SK-N-MC (cell line): ENCODE measurements around the gene OOSP3.
"Not testable (repeated sequence)": the region's sequence is repeated elsewhere in the genome, so short reads cannot be mapped to it uniquely, and the experiment has no call there.

ENCODE experiments used
- DNase-seq: peaks from one replicate; pipeline ENCODE4 v3.0.0-alpha.2; 2011; ENCODE audit warnings: low read depth, low spot score
- H3K27ac ChIP-seq: fragments of 200-600 bp; sonication (generic); 2 replicates; pipeline ENCODE4 v1.5.1; 2016; ENCODE audit warnings: mixed run types
- H3K36me3 ChIP-seq: fragments of 200-600 bp; sonication (generic); 2 replicates; pipeline ENCODE4 v1.6.1; 2017; ENCODE audit warnings: antibody characterized with exemption, low read length, mixed read lengths; ENCODE audit not compliant: insufficient read depth
- H3K4me3 ChIP-seq: fragments of 200-600 bp; sonication (generic); 2 replicates; pipeline ENCODE4 v1.5.1; 2016
- H3K9ac ChIP-seq: fragments of 200-600 bp; sonication (generic); 2 replicates; pipeline ENCODE4 v1.8.0; 2017; ENCODE audit warnings: mixed run types, mixed read lengths; ENCODE audit not compliant: insufficient read length
- H3K9me3 ChIP-seq: fragments of 200-600 bp; sonication (generic); 2 replicates; pipeline ENCODE4 v1.6.1; 2017; ENCODE audit warnings: low read depth, mild to moderate bottlenecking, antibody characterized with exemption, low read length, moderate library complexity, mixed read lengths
- EZH2 ChIP-seq: fragments of 200-600 bp; sonication (generic); IDR thresholded peaks from one replicate; pipeline ENCODE4 v1.6.1; 2017; ENCODE audit warnings: antibody characterized with exemption
- FOXP2 ChIP-seq: optimal IDR thresholded peaks from 2 replicates; pipeline ENCODE3; 2011; ENCODE audit warnings: mild to moderate bottlenecking, moderate library complexity; ENCODE audit not compliant: insufficient read depth; ENCODE audit errors: extremely low read length, control extremely low read depth
- POLR2AphosphoS5 ChIP-seq: IDR thresholded peaks from 2 replicates; pipeline ENCODE4 v1.6.1; 2012; ENCODE audit warnings: mild to moderate bottlenecking, low read depth, low read length, borderline replicate concordance

Gene OOSP3

GRCh38 chr11:59866836-59867235, 11.7 kb upstream of the OOSP3 start:
- no peak overlapping the region for H3K4me3 ChIP-seq
- no peaks in the 10 kb centered on the region for H3K36me3 ChIP-seq
- no peak overlapping the region for H3K27ac ChIP-seq
- DNase-seq: no peak
- TF ChIP-seq POLR2AphosphoS5: no peak
- no peak for TF ChIP-seq EZH2
- no peak for TF ChIP-seq FOXP2
- H3K9me3 ChIP-seq: no peaks in the 10 kb centered on the region
- H3K9ac ChIP-seq: no peak overlapping the region

- no peak overlapping the region for H3K4me3 ChIP-seq
- no peaks in the 10 kb centered on the region for H3K36me3 ChIP-seq
- H3K9ac ChIP-seq: no peak overlapping the region
- H3K27ac ChIP-seq: no peak overlapping the region
- no peaks in the 10 kb centered on the region for H3K9me3 ChIP-seq
- DNase-seq: no peak
- TF ChIP-seq EZH2 (no peak), FOXP2 (no peak), POLR2AphosphoS5 (no peak)
Measured at GRCh38 chr11:59867946-59868345, 10.6 kb upstream of the OOSP3 start.

- no peak overlapping the region for H3K4me3 ChIP-seq
- TF ChIP-seq POLR2AphosphoS5 (no peak), EZH2 (no peak), FOXP2 (no peak)
- no peak for DNase-seq
- H3K9me3 ChIP-seq: no peaks in the 10 kb centered on the region
- no peak overlapping the region for H3K9ac ChIP-seq
- no peak overlapping the region for H3K27ac ChIP-seq
- no peaks in the 10 kb centered on the region for H3K36me3 ChIP-seq
Measured at GRCh38 chr11:59872076-59872475, 6.5 kb upstream of the OOSP3 start.

- Histone ChIP-seq H3K4me3 (no peak overlapping the region), H3K9me3 (no peaks in the 10 kb centered on the region), H3K9ac (no peak overlapping the region), H3K27ac (no peak overlapping the region), H3K36me3 (no peaks in the 10 kb centered on the region)
- no peak for DNase-seq
- TF ChIP-seq POLR2AphosphoS5: no peak
- TF ChIP-seq EZH2: no peak
- TF ChIP-seq FOXP2: no peak
Measured at GRCh38 chr11:59875856-59876519, 2.6 kb upstream of the OOSP3 start.

GRCh38 chr11:59877325-59877724, 1.3 kb upstream of the OOSP3 start:
- no peak for TF ChIP-seq POLR2AphosphoS5
- no peak for TF ChIP-seq EZH2
- TF ChIP-seq FOXP2: no peak
- no peak for DNase-seq
- no peak overlapping the region for H3K9ac ChIP-seq
- no peak overlapping the region for H3K4me3 ChIP-seq
- no peak overlapping the region for H3K27ac ChIP-seq
- H3K9me3 ChIP-seq: no peaks in the 10 kb centered on the region
- no peaks in the 10 kb centered on the region for H3K36me3 ChIP-seq

- no peaks in the 10 kb centered on the region for H3K36me3 ChIP-seq
- no peak for TF ChIP-seq FOXP2
- no peak for TF ChIP-seq EZH2
- TF ChIP-seq POLR2AphosphoS5: no peak
- H3K9ac ChIP-seq: no peak overlapping the region
- H3K4me3 ChIP-seq: no peak overlapping the region
- H3K27ac ChIP-seq: no peak overlapping the region
- H3K9me3 ChIP-seq: no peaks in the 10 kb centered on the region
- DNase-seq: no peak
Measured at GRCh38 chr11:59877784-59878183, 798 bp upstream of the OOSP3 start.

- H3K4me3 ChIP-seq: no peak overlapping the region
- TF ChIP-seq EZH2 (no peak), FOXP2 (no peak), POLR2AphosphoS5 (no peak)
- DNase-seq: no peak
Measured at GRCh38 chr11:59879567-59879966, 985 bp downstream of the OOSP3 start.

GRCh38 chr11:59883597-59883996, 5.0 kb downstream of the OOSP3 start:
- Histone ChIP-seq H3K36me3 (no peaks in the 10 kb centered on the region), H3K4me3 (no peak overlapping the region), H3K9ac (no peak overlapping the region), H3K9me3 (no peaks in the 10 kb centered on the region), H3K27ac (no peak overlapping the region)
- no peak for DNase-seq
- no peak for TF ChIP-seq POLR2AphosphoS5
- no peak for TF ChIP-seq EZH2
- TF ChIP-seq FOXP2: no peak

More at GRCh38 chr11:59879567-59879966, 985 bp downstream of the OOSP3 start:
- H3K9me3 ChIP-seq: no peaks in the 10 kb centered on the region
- H3K9ac ChIP-seq: no peak overlapping the region
- H3K27ac ChIP-seq: no peak overlapping the region
- H3K36me3 ChIP-seq: no peaks in the 10 kb centered on the region

- H3K27ac ChIP-seq, DNase-seq, H3K9me3 ChIP-seq, H3K36me3 ChIP-seq, H3K4me3 ChIP-seq, H3K9ac ChIP-seq: not testable (repeated sequence)
Measured at GRCh38 chr11:59887156-59887555, 8.6 kb downstream of the OOSP3 start.
